Non-pigmented ciliary epithelial cell (primary cell): Measurements from ENCODE around the gene LSS.

Experiments used
- DNase-seq: peaks from one replicate; pipeline ENCODE4 v3.0.0-alpha.2; 2010; ENCODE audit warnings: low read depth

The LSS gene

GRCh38 chr21:46228345-46229051 lies at the start of gene LSS:
Gene LSS, minus strand, starts transcription at chr21:46228774. Its CDS starts 29 bp downstream, at chr21:46228745.
- peak; percentile 87 for DNase-seq

- no peak for DNase-seq
Observed at GRCh38 chr21:46274797-46275390, 46.3 kb upstream of the LSS start.

GRCh38 chr21:46273341-46273740 lies 44.8 kb upstream of the LSS start:
- no peak for DNase-seq

GRCh38 chr21:46269466-46269865 lies 40.9 kb upstream of the LSS start:
- DNase-seq, result no peak

- no peak for DNase-seq
Observed at GRCh38 chr21:46268371-46268770, 39.8 kb upstream of the LSS start.

- DNase-seq, result no peak
Observed at GRCh38 chr21:46266946-46267345, 38.4 kb upstream of the LSS start.

GRCh38 chr21:46265736-46266525 lies 37.4 kb upstream of the LSS start:
- DNase-seq, result no peak

- DNase-seq, result no peak
Observed at GRCh38 chr21:46264690-46265144, 36.1 kb upstream of the LSS start.

- no peak for DNase-seq
Observed at GRCh38 chr21:46264046-46264689, 35.6 kb upstream of the LSS start.

GRCh38 chr21:46256501-46256994 lies 28.0 kb upstream of the LSS start:
- no peak for DNase-seq

GRCh38 chr21:46255758-46256337 lies 27.3 kb upstream of the LSS start:
- no peak for DNase-seq

- no peak for DNase-seq
Observed at GRCh38 chr21:46255166-46255565, 26.6 kb upstream of the LSS start.

- no peak for DNase-seq
Observed at GRCh38 chr21:46254208-46254975, 25.8 kb upstream of the LSS start.

GRCh38 chr21:46253610-46254124 lies 25.1 kb upstream of the LSS start:
- no peak for DNase-seq

- DNase-seq, result no peak
Observed at GRCh38 chr21:46252840-46253239, 24.3 kb upstream of the LSS start.

- no peak for DNase-seq
Observed at GRCh38 chr21:46250146-46250725, 21.7 kb upstream of the LSS start.

GRCh38 chr21:46248827-46249226 lies 20.3 kb upstream of the LSS start:
- DNase-seq, result no peak

- DNase-seq, result no peak
Observed at GRCh38 chr21:46248422-46248782, 19.8 kb upstream of the LSS start.

- DNase-seq, result no peak
Observed at GRCh38 chr21:46247699-46248421, 19.3 kb upstream of the LSS start.

- DNase-seq, result no peak
Observed at GRCh38 chr21:46246345-46246744, 17.8 kb upstream of the LSS start.
